Esophagus muscularis mucosa (tissue), 4 donors: ENCODE results near the gene NDRG2.
"Not testable (repeated sequence)": the region's sequence is repeated elsewhere in the genome, so short reads cannot be mapped to it uniquely, and the experiment has no call there.

Experiments used
- CTCF ChIP-seq, 3 experiments: fragments of 200-600 bp in 2 of 3; fragments of 450-650 bp in 1 of 3; sonication (generic) in 2 of 3; IDR thresholded peaks; one replicate each; pipeline ENCODE4 v1.5.1; 2017 to 2019; ENCODE audit warnings: antibody characterized with exemption in 3 of 3, mild to moderate bottlenecking in 2 of 3, moderate library complexity in 1 of 3
- EP300 ChIP-seq: sonication (generic); formaldehyde crosslinking; IDR thresholded peaks from one replicate; pipeline ENCODE4 v1.6.1; 2017; ENCODE audit warnings: antibody characterized with exemption
- POLR2A ChIP-seq: fragments of 450-650 bp; IDR thresholded peaks from one replicate; pipeline ENCODE4 v1.6.1; 2017; ENCODE audit warnings: antibody characterized with exemption, moderate library complexity, mild to moderate bottlenecking, low read depth
- POLR2AphosphoS5 ChIP-seq, 2 donors: sonication (generic); formaldehyde crosslinking; IDR thresholded peaks; one replicate each; pipeline ENCODE4 v1.6.1; 2017; ENCODE audit warnings: antibody characterized with exemption in 2 of 2

- not testable (repeated sequence) for TF ChIP-seq CTCF (IDR thresholded peaks at IDR 0.05); POLR2A; POLR2AphosphoS5 (IDR thresholded peaks at IDR 0.05); EP300
Measured at GRCh38 chr14:21040941-21041340, 16.1 kb upstream of the NDRG2 start.
